Measurements from ENCODE around the gene MED15. TPM values are rescaled to one million over a fixed set of nuclear protein-coding genes. Genes with fewer than 3 reads are reported as not detected.
"Not testable (repeated sequence)": the region's sequence is repeated elsewhere in the genome, so short reads cannot be mapped to it uniquely, and the experiment has no call there.

Gene MED15
- total and polyA plus RNA-seq, 10 of the 15 experiments (the other 5 are each of a cell fraction or from before 2014, with no cell fraction given) = 1.4 to 75.2 (median 26.9) TPM

DNA sequence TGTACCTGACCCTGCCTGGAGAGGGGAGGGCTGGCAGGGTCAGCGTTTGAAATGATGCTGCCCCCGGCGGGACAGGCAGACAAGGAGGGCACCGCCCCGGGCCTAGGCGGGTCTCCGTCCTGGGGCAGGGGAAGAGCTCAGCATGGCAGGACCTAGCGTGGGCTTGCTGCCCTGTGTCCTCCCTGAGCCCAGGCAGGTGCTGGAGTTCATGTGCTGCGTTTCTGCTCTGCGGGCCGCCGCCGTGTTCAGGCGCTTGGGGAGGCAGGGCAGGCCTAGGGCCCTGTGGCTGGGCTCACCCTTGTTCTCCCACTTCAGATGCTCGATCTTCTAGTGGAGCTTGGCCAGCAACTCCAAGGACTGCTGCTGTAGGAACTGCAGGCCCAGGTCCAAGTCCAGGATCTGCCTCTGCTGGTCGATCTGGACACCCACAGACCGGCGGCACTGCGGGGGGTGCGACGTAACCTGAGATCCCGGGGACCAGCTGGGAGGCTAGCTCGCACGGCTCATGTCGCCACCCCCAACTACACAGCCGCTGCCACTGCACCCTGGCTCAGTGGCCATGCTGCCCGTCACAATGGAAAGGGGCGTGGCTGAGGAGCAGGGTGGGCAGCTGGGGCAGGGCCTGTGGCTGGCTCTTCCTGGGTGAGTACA is 84.4 kb downstream of the MED15 start:
- SMC1A ChIA-PET (ENCODE audit: uncharacterized antibody, unreplicated experiment) = no interaction called here
- no peak for FAIRE-seq

DNA sequence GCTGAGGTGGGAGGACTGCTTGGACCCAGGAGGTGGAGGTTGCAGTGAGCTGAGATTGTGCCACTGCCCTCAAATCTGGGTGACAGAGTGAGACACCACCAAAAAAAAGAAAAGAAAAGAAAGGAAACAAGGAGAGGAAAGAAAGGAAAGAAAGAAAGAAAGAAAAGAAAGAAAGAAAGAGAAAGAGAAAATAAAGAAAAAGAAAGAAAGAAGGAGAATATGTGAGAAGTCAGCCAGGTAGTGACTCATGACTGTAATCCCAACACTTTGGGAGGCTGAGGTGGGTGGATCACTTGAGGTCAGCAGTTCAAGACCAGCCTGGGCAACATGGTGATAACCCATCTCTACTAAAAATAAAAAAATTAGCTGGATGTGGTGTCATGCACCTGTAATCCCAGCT is 86.6 kb downstream of the MED15 start:
- H3K4me2 ChIP-seq (ENCODE audit: control insufficient read depth, insufficient read depth); in situ Hi-C loops (cut with MboI); DNase-seq (ENCODE audit: low read depth, low spot score); H3K9me3 ChIP-seq (replicated peaks; ENCODE audit: control insufficient read depth, insufficient read depth, low read length); H3K36me3 ChIP-seq (ENCODE audit: control insufficient read depth in 2 of 2, insufficient read depth in 2 of 2, low read length in 1 of 2); H3K27me3 ChIP-seq (replicated peaks in 1 of 2; ENCODE audit: control insufficient read depth in 2 of 2, insufficient read depth in 2 of 2, low read length in 1 of 2); POLR2A ChIA-PET; RAD21 ChIA-PET (ENCODE audit: unreplicated experiment); H2AFZ ChIP-seq (ENCODE audit: control insufficient read depth, low read depth, low read length); H3K4me1 ChIP-seq (ENCODE audit: control insufficient read depth, insufficient read depth, low read length); BruUV-seq (replicated peaks); H4K20me1 ChIP-seq (ENCODE audit: control insufficient read depth, insufficient read depth); H3K9ac ChIP-seq (ENCODE audit: control insufficient read depth, insufficient read depth, low read length); FAIRE-seq; ATAC-seq; H3K27ac ChIP-seq (ENCODE audit: control insufficient read depth, insufficient read depth); intact Hi-C loops (cut with micrococcal nuclease; ENCODE audit: unreplicated experiment); H3K4me3 ChIP-seq; SMC1A ChIA-PET (ENCODE audit: uncharacterized antibody, unreplicated experiment); H3K79me2 ChIP-seq (ENCODE audit: control insufficient read depth, insufficient read depth, low read length): not testable (repeated sequence)
- CTCF ChIA-PET = interaction anchor here (0.9 kb wide), 1 partner anchor 69 kb away, joined by 3 read pairs; no protein-coding TSS in a partner anchor

More for the DNA sequence above, 84.4 kb downstream of the MED15 start:
- CTCF ChIA-PET = no interaction called here
- Histone ChIP-seq H3K79me2 (ENCODE audit: control insufficient read depth, insufficient read depth, low read length) (no peaks in the 10 kb centered on the region), H3K9me3 (replicated peaks; ENCODE audit: control insufficient read depth, insufficient read depth, low read length) (no peaks in the 10 kb centered on the region), H3K4me2 (ENCODE audit: control insufficient read depth, insufficient read depth) (no peak overlapping the region), H2AFZ (ENCODE audit: control insufficient read depth, low read depth, low read length) (no peak overlapping the region), H3K27ac (ENCODE audit: control insufficient read depth, insufficient read depth) (no peak overlapping the region), H3K9ac (ENCODE audit: control insufficient read depth, insufficient read depth, low read length) (no peak overlapping the region), H4K20me1 (ENCODE audit: control insufficient read depth, insufficient read depth) (no peaks in the 10 kb centered on the region), H3K36me3 (ENCODE audit: control insufficient read depth in 2 of 2, insufficient read depth in 2 of 2, low read length in 1 of 2) (peaks cover 0 to 3% of the 10 kb centered on the region in 2 experiments; a peak in 3 of 4 replicates), H3K4me1 (ENCODE audit: control insufficient read depth, insufficient read depth, low read length) (no peaks in the 10 kb centered on the region), H3K27me3 (replicated peaks in 1 of 2; ENCODE audit: control insufficient read depth in 2 of 2, insufficient read depth in 2 of 2, low read length in 1 of 2) (no peaks in the 10 kb centered on the region), H3K4me3 (no peak overlapping the region)
- ATAC-seq (no peak), DNase-seq (ENCODE audit: low read depth, low spot score) (no peak)
- BruUV-seq (replicated peaks) = no TSS peak
- RAD21 ChIA-PET (ENCODE audit: unreplicated experiment) = no interaction called here
- in situ Hi-C loops (cut with MboI) (no loop called here), intact Hi-C loops (cut with micrococcal nuclease; ENCODE audit: unreplicated experiment) (no loop called here)
- 76% methylated on average over 28 of the region's 28 CpGs for WGBS (ENCODE audit: insufficient coverage, insufficient replicate concordance, low lambda C conversion rate, missing lambda C conversion rate)
- POLR2A ChIA-PET = no interaction called here
- no peak for TF ChIP-seq CEBPB (IDR thresholded peaks at IDR 0.05; ENCODE audit: borderline replicate concordance in 1 of 2, low read depth in 2 of 2, low read length in 2 of 2)
- TF ChIP-seq, protein P1, sequence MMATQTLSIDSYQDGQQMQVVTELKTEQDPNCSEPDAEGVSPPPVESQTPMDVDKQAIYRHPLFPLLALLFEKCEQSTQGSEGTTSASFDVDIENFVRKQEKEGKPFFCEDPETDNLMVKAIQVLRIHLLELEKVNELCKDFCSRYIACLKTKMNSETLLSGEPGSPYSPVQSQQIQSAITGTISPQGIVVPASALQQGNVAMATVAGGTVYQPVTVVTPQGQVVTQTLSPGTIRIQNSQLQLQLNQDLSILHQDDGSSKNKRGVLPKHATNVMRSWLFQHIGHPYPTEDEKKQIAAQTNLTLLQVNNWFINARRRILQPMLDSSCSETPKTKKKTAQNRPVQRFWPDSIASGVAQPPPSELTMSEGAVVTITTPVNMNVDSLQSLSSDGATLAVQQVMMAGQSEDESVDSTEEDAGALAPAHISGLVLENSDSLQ (IDR thresholded peaks at IDR 0.05) = no peak
- TF ChIP-seq, protein P2, sequence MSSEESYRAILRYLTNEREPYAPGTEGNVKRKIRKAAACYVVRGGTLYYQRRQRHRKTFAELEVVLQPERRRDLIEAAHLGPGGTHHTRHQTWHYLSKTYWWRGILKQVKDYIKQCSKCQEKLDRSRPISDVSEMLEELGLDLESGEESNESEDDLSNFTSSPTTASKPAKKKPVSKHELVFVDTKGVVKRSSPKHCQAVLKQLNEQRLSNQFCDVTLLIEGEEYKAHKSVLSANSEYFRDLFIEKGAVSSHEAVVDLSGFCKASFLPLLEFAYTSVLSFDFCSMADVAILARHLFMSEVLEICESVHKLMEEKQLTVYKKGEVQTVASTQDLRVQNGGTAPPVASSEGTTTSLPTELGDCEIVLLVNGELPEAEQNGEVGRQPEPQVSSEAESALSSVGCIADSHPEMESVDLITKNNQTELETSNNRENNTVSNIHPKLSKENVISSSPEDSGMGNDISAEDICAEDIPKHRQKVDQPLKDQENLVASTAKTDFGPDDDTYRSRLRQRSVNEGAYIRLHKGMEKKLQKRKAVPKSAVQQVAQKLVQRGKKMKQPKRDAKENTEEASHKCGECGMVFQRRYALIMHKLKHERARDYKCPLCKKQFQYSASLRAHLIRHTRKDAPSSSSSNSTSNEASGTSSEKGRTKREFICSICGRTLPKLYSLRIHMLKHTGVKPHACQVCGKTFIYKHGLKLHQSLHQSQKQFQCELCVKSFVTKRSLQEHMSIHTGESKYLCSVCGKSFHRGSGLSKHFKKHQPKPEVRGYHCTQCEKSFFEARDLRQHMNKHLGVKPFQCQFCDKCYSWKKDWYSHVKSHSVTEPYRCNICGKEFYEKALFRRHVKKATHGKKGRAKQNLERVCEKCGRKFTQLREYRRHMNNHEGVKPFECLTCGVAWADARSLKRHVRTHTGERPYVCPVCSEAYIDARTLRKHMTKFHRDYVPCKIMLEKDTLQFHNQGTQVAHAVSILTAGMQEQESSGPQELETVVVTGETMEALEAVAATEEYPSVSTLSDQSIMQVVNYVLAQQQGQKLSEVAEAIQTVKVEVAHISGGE (CRISPR knock-in tag; IDR thresholded peaks at IDR 0.05) = no peak
- no peak for TF ChIP-seq ZNF274 (IDR thresholded peaks at IDR 0.05; ENCODE audit: insufficient read depth, insufficient read length)
- TF ChIP-seq POLR2A (IDR thresholded peaks at IDR 0.05; ENCODE audit: low read depth, low read length) = no peak

DNA sequence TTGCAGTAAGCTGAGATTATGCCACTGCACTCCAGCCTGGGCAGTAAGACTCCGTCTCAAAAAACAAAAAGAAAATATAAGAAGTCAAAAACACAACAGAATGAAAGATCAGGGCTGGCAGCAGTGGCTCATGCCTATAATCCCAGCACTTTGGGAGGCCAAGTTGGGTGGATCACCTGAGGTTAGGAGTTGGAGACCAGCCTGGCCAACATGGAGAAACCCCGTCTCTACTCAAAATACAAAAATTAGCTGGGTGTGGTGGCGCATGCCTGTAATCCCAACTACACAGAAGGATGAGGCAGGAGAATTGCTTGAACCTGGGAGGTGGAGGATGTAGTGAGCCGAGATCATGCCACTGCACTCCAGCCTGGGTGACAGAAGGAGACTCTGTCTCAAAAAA is 87.1 kb downstream of the MED15 start:
- 70% methylated on average over 4 of the region's 4 CpGs for WGBS (ENCODE audit: insufficient coverage, insufficient replicate concordance, low lambda C conversion rate, missing lambda C conversion rate)
- H3K9me3 ChIP-seq (replicated peaks; ENCODE audit: control insufficient read depth, insufficient read depth, low read length); H3K4me2 ChIP-seq (ENCODE audit: control insufficient read depth, insufficient read depth); H3K27me3 ChIP-seq (replicated peaks in 1 of 2; ENCODE audit: control insufficient read depth in 2 of 2, insufficient read depth in 2 of 2, low read length in 1 of 2); POLR2A ChIA-PET; H3K79me2 ChIP-seq (ENCODE audit: control insufficient read depth, insufficient read depth, low read length); H3K4me1 ChIP-seq (ENCODE audit: control insufficient read depth, insufficient read depth, low read length); H3K4me3 ChIP-seq; ATAC-seq; H3K27ac ChIP-seq (ENCODE audit: control insufficient read depth, insufficient read depth); BruUV-seq (replicated peaks); H3K9ac ChIP-seq (ENCODE audit: control insufficient read depth, insufficient read depth, low read length); H4K20me1 ChIP-seq (ENCODE audit: control insufficient read depth, insufficient read depth); DNase-seq (ENCODE audit: low read depth, low spot score); H2AFZ ChIP-seq (ENCODE audit: control insufficient read depth, low read depth, low read length); intact Hi-C loops (cut with micrococcal nuclease; ENCODE audit: unreplicated experiment); in situ Hi-C loops (cut with MboI); FAIRE-seq; H3K36me3 ChIP-seq (ENCODE audit: control insufficient read depth in 2 of 2, insufficient read depth in 2 of 2, low read length in 1 of 2); RAD21 ChIA-PET (ENCODE audit: unreplicated experiment): not testable (repeated sequence)
- SMC1A ChIA-PET (ENCODE audit: uncharacterized antibody, unreplicated experiment) = interaction anchor here (1.2 kb wide), 1 partner anchor 13 kb away, joined by 3 read pairs; no protein-coding TSS in a partner anchor
- CTCF ChIA-PET = interaction anchor here (0.9 kb wide), 1 partner anchor 69 kb away, joined by 3 read pairs; no protein-coding TSS in a partner anchor

All from GM12878 (cell line).